Cardiac muscle cell (in vitro differentiated cells and primary cell): ENCODE results near the gene LARGE1. TPM values are rescaled to one million over a fixed set of nuclear protein-coding genes. Genes with fewer than 3 reads are reported as not detected.

Experiments
- DNase-seq, 2 donors: peaks; one replicate each; pipeline versions ENCODE4 v3.0.0 to v3.0.0-alpha.2; 2010 to 2017; ENCODE audit warnings: low read depth in 1 of 2, low spot score in 1 of 2
- H3K27ac ChIP-seq: fragments of 200-600 bp; sonication (generic); 2 replicates; pipeline ENCODE4 v1.5.1; 2016
- H3K27me3 ChIP-seq: fragments of 200-600 bp; sonication (generic); 2 replicates; pipeline ENCODE4 v1.6.0; 2016; ENCODE audit warnings: control low read depth
- H3K36me3 ChIP-seq: fragments of 200-600 bp; sonication (generic); 2 replicates; pipeline ENCODE4 v1.5.1; 2016; ENCODE audit warnings: control low read depth
- H3K4me1 ChIP-seq: fragments of 200-600 bp; sonication (generic); 2 replicates; pipeline ENCODE4 v1.8.1; 2017; ENCODE audit warnings: low read depth, mild to moderate bottlenecking, mixed run types
- H3K4me3 ChIP-seq: fragments of 200-600 bp; sonication (generic); 2 replicates; pipeline ENCODE4 v1.5.1; 2016; ENCODE audit warnings: mild to moderate bottlenecking
- H3K9me3 ChIP-seq: fragments of 200-600 bp; sonication (generic); 2 replicates; pipeline ENCODE4 v1.5.1; 2017; ENCODE audit warnings: low read depth, mild to moderate bottlenecking, control low read depth
- CTCF ChIP-seq: IDR thresholded peaks from 2 replicates; pipeline ENCODE4 v1.5.1; 2012; ENCODE audit warnings: low read depth, mild to moderate bottlenecking, low read length
- polyA plus RNA-seq: library from polyadenylated mRNA; unstranded; fragments of >200 nt; fragmentation: Nextera tagmentation; extraction: Ambion mirVana; gene quantifications from 2 replicates; pipeline ENCODE4 v1.2.1, GENCODE V29; 2016
- total RNA-seq: library from RNA; depleted of rRNA; stranded (reverse); fragments of >200 nt; gene quantifications from 2 replicates; pipeline ENCODE4 v1.2.3, GENCODE V29; 2016

The LARGE1 gene
- total and polyA plus RNA-seq, 2 experiments from 2014 or later = 18.4 to 34.3 TPM

GRCh38 chr22:33350491-33350890 is 569.8 kb downstream of the LARGE1 start:
- H3K9me3 ChIP-seq = no peaks in the 10 kb centered on the region
- no peak for TF ChIP-seq CTCF
- H3K4me3 ChIP-seq = no peak overlapping the region
- H3K27ac ChIP-seq = no peak overlapping the region
- DNase-seq = no peak
- H3K27me3 ChIP-seq = no peaks in the 10 kb centered on the region
- peaks cover 17% of the 10 kb centered on the region for H3K4me1 ChIP-seq
- no peaks in the 10 kb centered on the region for H3K36me3 ChIP-seq

GRCh38 chr22:33347002-33347401 is 573.3 kb downstream of the LARGE1 start:
- TF ChIP-seq CTCF = no peak
- H3K9me3 ChIP-seq = no peaks in the 10 kb centered on the region
- no peaks in the 10 kb centered on the region for H3K27me3 ChIP-seq
- no peak overlapping the region for H3K27ac ChIP-seq
- DNase-seq = no peak
- H3K36me3 ChIP-seq = no peaks in the 10 kb centered on the region
- no peaks in the 10 kb centered on the region for H3K4me1 ChIP-seq
- no peak overlapping the region for H3K4me3 ChIP-seq

DNA sequence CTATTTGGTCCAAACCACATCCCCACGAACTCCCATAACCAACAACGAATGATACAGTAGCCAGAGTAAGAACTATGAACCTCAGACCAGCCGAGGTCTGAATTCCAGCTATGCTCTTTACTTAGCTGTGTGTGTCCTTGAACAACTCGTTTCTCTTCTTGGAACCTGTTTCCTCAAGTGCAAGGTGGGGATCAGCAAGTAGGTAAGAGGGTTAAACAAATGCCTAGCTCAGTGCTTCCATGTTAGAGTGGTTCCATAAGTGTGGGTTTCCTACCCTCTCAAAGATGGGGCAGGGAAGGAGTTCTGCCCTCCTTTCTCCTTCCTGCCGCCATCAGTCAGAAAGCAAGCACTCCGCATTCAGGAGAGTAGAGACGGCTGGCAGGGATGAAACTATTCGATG is 578.7 kb downstream of the LARGE1 start:
- TF ChIP-seq CTCF = no peak
- no peaks in the 10 kb centered on the region for H3K36me3 ChIP-seq
- H3K27ac ChIP-seq = no peak overlapping the region
- H3K27me3 ChIP-seq = no peaks in the 10 kb centered on the region
- H3K4me3 ChIP-seq = no peak overlapping the region
- H3K9me3 ChIP-seq = no peaks in the 10 kb centered on the region
- DNase-seq = no peak
- no peaks in the 10 kb centered on the region for H3K4me1 ChIP-seq

- H3K9me3 ChIP-seq = no peaks in the 10 kb centered on the region
- no peak for TF ChIP-seq CTCF
- no peak overlapping the region for H3K27ac ChIP-seq
These were observed 582.8 kb downstream of the LARGE1 start for GRCh38 chr22:33337524-33337923.

GRCh38 chr22:33335611-33336279 is 584.5 kb downstream of the LARGE1 start:
- no peaks in the 10 kb centered on the region for H3K9me3 ChIP-seq
- no peak for DNase-seq

More at GRCh38 chr22:33337524-33337923, 582.8 kb downstream of the LARGE1 start:
- Histone ChIP-seq H3K36me3 (no peaks in the 10 kb centered on the region), H3K27me3 (no peaks in the 10 kb centered on the region), H3K4me1 (peaks cover 9% of the 10 kb centered on the region), H3K4me3 (no peak overlapping the region)
- no peak for DNase-seq

More at GRCh38 chr22:33335611-33336279, 584.5 kb downstream of the LARGE1 start:
- Histone ChIP-seq H3K4me3 (no peak overlapping the region), H3K27me3 (no peaks in the 10 kb centered on the region), H3K27ac (no peak overlapping the region), H3K4me1 (peaks cover 10% of the 10 kb centered on the region), H3K36me3 (no peaks in the 10 kb centered on the region)
- TF ChIP-seq CTCF = no peak
